GM19463 (cell line): Measurements from ENCODE around the gene LARGE1.
A peak's percentile ranks its signal among the peaks of the same experiment; 100 is the strongest.
"Not testable (repeated sequence)": the region's sequence is repeated elsewhere in the genome, so short reads cannot be mapped to it uniquely, and the experiment has no call there.

ENCODE experiments used
- ATAC-seq: cut with Tn5 transposase; IDR thresholded peaks from one replicate; pipeline ENCODE4 v1.9.1; 2021; ENCODE audit warnings: mild to moderate bottlenecking, moderate library complexity; ENCODE audit not compliant: unreplicated experiment

Gene LARGE1

DNA sequence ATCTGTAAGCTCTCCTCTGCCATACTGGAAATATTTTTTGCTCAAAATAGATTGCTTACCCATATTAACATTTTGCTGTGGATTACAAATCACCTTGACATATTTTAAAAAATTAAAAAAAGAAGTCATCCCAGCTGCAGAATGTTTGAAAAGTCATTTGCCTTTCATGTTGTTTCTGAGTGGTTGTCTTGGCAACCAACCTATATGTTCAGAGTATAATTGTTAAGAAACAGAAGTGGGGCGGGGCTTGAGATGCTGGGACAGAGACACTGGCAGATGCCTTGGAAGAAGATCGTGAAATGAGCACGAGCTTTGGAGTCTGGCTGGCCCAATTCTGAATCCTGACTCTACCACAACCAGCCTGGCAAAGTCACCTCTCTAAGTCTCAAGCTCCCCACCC lies 348.2 kb downstream of the LARGE1 start:
- ATAC-seq: no peak

DNA sequence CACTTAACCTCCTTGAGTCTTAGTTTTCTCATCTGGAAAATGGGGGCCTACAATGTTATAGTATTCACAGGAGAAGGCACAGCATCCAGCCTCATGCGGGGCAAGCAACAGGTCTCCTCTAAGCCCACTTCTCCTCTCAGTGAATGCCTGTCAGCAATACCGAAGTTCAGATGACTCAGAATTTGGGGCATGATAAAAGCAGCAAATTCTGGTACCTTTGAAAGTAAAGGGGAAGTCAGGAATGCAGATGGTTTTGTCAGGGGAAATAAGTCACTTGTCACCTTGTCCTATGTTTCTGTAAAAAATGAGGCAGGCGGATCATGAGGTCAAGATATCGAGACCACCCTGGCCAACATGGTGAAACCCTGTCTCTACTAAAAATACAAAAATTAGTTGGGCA lies 350.2 kb downstream of the LARGE1 start:
- ATAC-seq: no peak

DNA sequence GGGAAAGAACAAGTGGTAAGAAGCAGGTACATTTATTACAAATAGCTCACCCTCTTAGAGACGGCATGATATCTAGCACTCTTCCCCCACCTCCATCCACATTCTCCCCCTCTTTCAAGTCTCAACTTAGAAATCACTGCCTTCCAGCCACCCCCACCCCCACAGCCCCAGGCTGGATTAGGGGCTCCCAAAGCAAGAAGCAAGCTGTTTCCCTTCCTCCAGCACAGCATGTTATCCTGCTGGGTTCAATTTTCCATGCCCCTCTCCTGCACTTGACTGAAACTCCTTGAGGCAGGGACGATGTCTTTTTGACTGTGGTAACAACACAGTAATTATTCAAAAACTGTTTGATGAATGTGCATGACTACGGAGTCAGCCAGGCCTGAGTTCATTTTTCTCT lies 350.7 kb downstream of the LARGE1 start:
- no peak for ATAC-seq

DNA sequence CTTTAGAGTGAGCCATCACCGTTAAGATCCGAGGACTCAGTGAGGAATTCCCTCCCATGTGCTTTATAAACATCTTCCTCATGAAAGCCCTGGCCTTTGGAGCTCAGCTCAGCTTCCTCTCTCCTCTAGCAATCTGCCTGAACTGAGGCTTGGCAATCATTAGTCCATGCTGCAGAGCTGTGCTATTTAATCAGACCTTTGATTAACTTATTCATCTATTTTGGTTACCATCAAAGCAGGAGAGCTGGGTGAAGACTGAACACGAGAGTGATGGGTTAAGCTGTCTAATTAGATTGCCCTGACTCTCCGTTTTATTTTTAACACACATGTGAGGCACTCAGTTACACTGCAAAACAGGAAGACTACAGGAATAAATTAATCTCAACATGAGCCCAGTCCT lies 351.3 kb downstream of the LARGE1 start:
- no peak for ATAC-seq

DNA sequence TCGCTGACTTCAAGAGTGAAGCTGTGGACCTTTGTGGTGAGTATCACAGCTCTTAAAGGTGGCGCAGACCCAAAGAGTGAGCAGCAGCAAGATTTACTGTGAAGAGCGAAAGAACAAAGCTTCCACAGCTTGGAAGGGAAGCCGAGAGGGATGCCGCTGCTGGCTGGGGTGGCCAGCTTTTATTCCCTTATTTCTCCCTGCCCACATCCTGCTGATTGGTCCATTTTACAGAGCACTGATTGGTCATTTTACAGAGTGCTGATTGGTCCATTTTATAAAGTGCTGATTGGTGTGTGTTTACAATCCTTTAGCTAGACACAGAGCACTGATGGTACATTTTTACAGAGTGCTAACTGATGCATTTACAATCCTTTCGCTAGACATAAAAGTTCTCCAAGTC lies 353.8 kb downstream of the LARGE1 start:
- ATAC-seq: not testable (repeated sequence)

DNA sequence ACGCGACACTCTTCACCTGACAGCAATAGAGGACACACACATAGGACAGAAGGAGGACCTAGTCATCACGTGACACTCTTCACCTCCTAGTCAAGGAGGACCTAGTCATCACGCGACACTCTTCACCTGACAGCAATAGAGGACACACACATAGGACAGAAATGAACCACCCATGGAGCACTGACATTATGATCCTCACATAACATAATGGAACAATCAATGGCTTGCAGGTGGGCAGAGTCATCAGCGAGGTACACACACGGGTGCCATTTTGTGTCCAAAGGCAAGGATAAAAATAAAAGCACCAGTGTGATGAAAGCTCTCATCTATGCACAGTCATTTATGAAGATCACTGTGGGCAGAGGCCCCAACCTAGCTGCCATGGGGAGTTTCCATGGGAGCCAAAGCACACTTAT lies 354.7 kb downstream of the LARGE1 start:
- ATAC-seq: peak; percentile 27

DNA sequence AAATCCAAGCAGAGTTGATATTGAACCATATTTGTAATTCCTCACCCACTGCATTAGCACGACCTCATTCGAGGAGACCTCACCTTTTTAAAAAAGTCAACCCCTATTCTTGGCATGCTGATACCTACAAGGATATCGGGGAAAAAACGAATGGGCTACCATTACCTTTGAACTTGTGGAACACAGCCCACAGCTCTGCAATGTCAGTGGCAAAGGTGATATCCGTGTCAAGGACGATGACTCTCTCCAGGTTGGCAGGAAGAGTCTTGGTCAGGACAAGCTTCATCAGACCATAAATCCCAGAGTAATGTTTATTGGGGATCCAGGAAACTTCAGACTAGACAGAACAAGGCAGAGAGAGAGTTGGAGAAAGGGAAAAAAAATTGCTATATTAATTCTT lies 355.6 kb downstream of the LARGE1 start:
- no peak for ATAC-seq

DNA sequence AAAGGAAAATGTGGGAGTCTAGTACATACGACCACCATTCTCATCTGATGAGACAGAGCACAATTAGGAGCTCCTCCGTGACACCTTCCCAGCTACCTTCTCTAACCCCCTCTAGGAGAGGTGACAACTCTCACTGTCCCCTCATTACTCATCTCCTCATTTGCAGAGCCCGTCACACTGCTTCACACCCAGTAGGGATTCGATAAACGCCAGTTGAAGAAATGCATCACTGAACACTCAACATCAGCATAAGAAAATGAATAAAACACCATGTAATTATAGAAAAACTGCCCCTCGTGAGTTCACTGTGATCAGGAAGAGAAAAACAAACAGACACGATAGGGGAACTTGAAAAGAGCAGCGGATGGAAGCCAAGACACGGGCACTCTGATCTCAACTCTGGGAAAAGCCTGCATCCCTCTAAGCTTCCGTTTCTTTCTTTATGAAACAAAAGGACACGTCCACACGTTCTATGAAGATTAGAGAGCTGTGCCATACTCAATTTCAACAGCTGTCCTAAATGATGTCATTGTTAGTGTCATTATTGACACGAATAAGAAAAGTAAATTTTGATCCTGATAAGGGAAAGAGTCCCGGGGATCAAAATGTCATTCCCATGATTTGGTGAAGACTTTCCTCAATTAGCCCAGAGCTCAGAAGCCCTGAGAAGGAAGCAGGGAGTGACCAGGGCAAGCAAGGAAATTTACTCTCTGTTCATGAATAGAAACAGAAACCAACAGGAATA lies 356.9 kb downstream of the LARGE1 start:
- no peak for ATAC-seq

DNA sequence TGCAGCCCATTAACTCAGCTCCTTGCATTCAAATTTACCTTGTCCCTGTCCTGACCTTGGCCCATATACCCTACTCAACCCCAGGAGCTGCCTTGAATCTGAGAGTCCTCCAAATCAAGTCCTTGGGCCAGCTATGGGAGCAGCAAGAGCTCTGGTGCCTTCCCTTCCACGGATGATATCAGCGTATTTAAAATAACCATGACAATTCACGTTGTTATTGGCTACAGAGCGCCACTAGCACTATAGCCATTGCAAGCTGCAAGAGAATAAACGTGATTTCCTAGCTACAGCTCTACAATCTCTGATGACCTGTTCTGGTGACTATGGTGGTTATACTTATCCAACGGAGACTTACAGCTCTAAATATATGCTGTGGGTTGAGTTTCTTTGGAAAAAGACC lies 357.8 kb downstream of the LARGE1 start:
- ATAC-seq: no peak

DNA sequence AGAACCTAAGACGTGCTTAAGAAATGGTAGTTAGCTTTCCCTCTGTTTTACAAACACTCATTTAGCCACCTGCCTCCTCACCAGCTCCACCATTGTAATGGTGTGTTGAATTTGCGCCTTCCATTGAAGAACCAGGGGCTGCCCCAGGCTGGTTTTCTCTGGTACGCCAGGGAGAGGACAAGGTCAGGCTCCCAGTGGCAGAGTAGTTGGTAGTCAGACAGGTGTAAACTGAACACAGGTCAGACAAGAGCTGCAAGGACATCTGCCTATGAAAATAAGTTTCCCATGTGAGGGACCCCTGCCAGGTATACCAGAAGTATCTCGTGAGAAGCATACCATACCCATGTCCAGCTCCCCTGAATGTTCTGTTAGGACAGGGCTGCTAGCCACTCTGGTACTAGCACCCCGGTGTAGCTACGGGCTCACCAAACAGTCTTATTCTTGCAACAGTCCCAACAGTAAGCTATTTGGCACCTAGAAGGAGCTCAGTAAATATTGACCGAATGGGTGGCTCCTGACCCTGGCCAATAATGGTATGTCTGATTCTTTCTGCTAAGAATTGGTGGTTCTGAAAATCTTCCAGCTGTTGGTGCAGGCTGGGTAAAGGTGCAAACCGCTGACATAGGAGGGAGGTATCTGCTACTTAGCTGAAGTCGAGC lies 359.0 kb downstream of the LARGE1 start:
- ATAC-seq: no peak

DNA sequence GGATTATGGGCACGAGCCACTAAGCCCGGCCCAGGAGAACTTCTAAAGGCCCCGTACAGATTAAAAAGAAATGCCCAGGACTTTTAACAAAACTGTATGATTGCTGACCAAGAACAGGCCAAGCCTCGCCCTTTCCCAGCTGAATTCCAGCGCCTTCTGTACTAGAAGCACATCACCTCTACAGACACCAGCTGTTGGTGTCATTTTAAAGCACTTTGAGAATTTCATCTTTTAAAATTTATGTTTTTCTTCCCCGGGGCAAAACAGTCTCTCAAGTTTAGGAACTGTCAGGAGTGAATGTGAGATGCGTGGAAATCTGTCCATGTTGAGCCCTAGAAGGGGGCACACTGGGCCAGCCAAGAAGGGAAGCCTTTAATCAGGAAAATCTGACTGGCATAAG lies 362.4 kb downstream of the LARGE1 start:
- ATAC-seq: no peak

DNA sequence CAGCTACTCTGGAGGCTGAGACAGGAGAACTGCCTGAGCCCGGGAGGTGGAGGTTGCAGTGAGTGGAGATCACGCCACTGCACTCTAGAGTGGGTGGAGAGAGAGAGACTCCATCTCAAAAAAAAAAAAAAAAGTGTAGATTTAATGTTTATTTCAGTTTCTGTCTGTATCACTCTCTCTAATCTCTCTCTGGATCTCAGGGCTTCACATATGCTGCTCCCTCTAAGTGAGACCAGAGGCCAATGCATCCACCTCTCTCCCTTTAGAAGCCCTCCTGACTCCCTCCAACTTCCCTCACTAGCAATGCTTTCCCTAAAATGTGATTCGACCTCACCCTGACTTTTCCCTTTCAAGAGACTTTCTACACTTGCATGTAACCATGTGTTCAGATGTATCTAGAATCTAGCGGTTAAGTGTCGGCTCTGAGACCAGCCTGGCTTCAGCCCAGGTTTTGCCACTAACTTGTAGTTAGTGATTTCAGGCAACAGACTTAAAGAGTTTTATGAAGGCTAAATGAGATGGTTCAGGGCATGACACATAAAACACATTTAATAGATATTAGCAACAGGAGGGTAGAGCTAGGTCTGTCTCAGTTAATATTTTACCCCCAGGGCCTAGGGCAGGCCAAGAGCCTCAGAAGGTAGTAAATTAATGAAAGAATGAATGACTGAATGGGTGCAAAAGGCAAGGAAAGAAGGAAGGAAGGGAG lies 364.3 kb downstream of the LARGE1 start:
- no peak for ATAC-seq

DNA sequence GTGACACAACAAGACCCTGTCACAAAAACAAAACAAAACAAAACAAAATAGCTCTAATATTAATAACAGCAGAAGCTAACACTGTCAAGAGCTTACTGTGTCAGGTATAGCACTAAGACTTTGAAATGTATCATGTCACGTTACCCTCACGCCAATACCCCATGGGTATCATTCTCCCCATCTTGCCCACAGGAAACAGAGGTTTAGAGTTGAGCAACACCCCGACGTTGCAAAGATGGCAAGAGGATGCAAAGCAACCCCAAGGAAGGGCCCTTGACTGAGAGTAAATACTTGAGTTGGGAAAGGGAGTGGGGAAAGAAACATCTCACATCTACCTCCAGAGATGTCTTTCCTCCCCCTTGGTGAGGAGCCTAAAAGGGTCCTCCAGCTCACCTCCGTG lies 366.8 kb downstream of the LARGE1 start:
- no peak for ATAC-seq

DNA sequence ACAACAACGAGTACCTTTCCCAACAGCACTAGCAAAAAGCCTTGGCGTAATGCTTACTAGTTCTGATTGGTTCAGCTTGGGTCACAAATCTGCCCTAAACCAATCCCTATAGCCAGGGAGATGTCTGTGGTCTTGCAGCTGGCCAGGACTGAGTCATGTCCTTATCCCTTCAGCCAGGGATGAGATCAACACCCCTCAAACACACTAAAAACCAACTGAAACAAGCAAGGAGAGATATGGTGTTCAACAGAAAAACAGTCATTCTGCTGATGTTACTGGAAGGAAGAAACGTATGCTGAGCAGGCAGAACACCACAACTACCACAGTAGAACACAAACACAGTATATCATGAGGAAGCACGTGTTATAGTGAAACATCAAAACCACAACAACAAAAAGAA lies 375.6 kb downstream of the LARGE1 start:
- no peak for ATAC-seq

DNA sequence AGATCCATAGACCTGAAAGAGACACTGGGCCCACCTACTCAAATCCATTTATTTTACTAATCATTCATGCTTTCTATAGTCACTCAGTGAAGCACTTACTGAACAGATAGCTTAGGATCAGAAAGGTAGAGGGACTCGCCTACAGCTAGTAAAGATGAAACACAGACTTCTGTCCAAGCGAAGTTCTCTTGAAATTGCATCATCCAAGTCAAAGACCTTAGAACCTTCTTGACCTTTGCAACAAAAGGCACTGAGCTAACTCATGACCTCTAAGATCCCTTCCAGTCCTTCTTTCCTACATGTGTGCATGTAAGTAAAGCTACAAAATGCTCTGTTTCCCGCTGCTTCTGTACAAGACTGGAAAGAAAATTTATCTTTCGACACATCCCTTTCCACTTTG lies 377.6 kb downstream of the LARGE1 start:
- no peak for ATAC-seq

DNA sequence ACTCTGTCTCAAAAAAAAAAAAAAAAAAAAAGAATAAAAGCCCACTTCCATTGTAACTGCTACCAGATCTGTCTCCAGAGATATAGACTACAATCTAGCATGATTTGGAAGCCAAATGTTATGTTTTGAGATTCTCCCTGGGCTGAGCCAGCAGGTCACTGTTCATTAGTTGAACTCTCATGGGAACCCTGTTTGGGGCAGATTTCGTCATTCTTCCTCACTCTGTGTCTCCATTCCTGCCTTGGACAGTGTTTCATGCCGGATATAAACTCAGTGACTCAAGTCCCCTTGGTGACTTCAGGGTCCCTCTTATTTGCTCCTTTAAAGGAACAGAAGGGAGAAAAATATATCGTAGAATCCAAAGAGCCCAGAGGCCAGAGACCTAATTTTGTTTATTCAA lies 378.1 kb downstream of the LARGE1 start:
- ATAC-seq: no peak

DNA sequence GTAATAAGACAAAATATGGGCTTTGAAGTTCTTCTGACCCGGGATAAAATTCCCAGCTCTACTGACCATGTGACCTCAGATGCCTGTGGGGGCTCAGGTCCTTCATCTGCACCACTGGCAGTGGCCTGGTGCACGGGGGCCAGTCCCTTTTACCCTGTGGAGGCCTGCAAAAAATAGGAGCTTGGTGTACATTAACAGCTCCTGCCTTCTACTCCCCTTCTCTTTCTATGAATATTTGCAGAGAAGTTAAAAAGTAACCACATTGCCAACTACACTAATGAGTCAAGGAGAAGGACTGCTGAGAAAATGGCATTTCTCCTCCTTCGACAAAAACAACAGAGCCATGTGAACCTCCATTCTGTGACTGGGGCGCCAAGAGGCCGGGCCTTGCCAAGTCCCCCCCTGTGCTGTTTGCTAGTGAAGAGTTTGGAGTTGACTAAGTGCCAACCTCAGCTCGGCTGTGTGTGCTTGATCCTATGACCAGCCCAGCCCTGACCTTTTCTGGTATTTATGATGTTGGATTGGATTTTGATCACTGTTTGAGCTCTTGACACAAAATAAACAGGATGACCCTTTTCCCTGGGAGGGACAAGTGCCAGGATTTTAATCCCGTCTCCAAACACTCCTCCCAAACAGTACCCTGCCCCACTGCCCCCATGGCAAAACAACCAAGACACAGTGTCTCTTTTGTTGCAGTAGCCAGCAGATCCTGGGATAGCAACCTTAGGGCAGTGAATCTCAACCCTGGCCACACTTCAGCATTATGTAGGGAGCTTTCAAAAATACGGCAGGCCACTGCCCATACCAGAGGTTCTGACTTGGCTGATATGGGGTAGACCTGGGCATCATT lies 380.1 kb downstream of the LARGE1 start:
- peak; percentile 63 for ATAC-seq

DNA sequence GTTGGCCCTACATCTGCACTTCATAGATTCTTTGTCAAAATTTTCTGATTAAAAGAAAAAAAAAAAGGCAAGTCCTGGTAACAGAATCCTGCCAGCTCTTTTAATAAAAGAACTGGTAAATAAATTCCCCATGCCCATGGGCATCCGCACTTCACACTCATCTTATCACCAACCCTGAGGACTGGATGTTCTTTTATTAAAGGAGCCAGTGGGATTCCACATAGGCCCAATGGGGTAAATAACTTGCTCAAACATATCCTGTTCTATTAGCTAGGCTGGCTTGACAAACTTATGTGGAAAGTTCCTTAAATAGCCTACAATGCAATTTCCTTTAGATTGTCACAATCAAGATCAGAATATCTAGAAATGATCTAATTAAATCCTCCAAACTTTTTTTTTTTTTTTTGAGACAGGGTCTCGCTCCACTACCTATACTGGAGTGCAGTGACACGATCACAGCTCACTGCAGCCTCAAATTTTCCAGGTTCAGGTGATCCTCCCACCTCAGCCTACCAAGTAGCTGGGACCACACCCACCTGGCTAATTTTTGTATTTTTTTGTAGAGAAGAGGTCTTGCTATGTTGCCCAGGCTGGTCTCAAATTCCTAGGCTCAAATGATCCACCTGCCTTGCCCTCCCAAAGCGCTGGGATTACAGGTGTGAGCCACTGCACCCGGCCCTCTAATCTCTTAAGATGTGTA lies 380.9 kb downstream of the LARGE1 start:
- no peak for ATAC-seq

DNA sequence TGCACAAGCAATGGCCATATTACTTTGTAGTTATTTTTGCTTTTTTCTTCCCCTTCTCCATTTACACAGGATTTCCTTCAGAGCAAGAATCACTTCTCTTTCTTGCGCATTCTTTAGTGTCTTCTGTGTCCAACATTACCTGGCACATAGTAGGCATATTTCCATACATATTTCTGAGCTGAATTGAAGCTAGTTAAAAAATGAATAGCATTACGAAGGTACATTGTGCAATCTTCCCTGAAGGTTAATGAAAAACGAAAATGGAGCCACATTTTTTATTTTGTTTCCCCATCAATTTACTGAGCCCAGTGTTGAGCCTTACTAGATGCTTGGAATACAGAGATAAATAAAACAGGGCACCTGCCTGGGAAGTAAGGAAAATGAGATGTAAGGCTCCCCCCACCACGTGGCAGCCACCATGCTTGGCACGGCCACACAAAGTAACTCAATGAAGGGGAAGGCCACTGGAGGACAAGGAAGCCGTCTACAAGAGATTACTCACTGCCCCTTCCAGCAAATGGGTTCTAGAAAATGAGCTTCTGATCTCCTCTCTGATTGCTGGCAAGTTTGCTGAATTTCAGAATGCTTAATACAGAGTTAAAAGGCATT lies 381.9 kb downstream of the LARGE1 start:
- no peak for ATAC-seq

DNA sequence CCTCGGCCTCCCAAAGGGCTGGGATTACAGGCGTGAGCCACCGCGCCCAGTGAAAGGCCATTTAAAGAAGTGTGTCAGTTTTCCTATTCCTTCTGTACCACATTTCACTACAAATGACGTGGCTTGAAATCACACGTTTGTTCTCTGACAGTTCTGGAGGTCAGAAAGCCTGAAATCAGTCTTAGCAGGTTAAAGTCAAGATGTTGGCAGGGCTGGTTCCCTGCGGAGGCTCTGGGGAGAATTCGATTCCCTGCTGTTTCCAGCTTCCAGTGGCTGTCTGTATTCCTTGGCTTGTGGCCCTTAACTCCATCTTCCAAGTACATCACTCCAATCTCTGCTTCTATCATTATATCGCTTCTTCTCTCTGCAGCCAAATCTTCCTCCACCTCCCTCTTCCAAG lies 383.2 kb downstream of the LARGE1 start:
- ATAC-seq: no peak
